Kidney epithelial cell (primary cell): ENCODE data around the gene BAIAP2L1. TPM values are rescaled to one million over a fixed set of nuclear protein-coding genes. Genes with fewer than 3 reads are reported as not detected.

ENCODE experiments used
- DNase-seq: peaks from one replicate; pipeline ENCODE4 v3.0.0-alpha.2; 2010; ENCODE audit warnings: low read depth
- H3K27me3 ChIP-seq: 2 replicates; pipeline ENCODE4 v1.6.0; 2011; ENCODE audit warnings: low read length; ENCODE audit not compliant: control insufficient read depth, insufficient read depth
- H3K36me3 ChIP-seq: 2 replicates; pipeline ENCODE4 v1.5.1; 2011; ENCODE audit warnings: low read length; ENCODE audit not compliant: control insufficient read depth, insufficient read depth
- H3K4me3 ChIP-seq: 2 replicates; pipeline ENCODE4 v1.5.1; 2011; ENCODE audit warnings: low read depth, mild to moderate bottlenecking, control low read depth, low read length
- CTCF ChIP-seq: IDR thresholded peaks from 2 replicates; pipeline ENCODE4 v1.5.1; 2011; ENCODE audit warnings: mild to moderate bottlenecking, moderate library complexity, low read length, control low read depth, inconsistent platforms; ENCODE audit not compliant: insufficient read depth, poor library complexity, severe bottlenecking
- total RNA-seq: library from RNA; depleted of rRNA; stranded (reverse); fragments of >200 nt; gene quantifications from 2 replicates; pipeline ENCODE4 v1.2.3, GENCODE V29; 2015

Gene BAIAP2L1
- total RNA-seq, 1 donor from 2014 or later = 32.5 TPM

- TF ChIP-seq CTCF = no peak
- DNase-seq = no peak
Observed at GRCh38 chr7:98294326-98294725, 106.6 kb downstream of the BAIAP2L1 start.

GRCh38 chr7:98293746-98294145, 107.1 kb downstream of the BAIAP2L1 start:
- Histone ChIP-seq H3K27me3 (no peaks in the 10 kb centered on the region), H3K36me3 (no peaks in the 10 kb centered on the region), H3K4me3 (no peak overlapping the region)
- DNase-seq = no peak
- TF ChIP-seq CTCF = no peak

More at GRCh38 chr7:98294326-98294725, 106.6 kb downstream of the BAIAP2L1 start:
- H3K36me3 ChIP-seq = no peaks in the 10 kb centered on the region
- H3K4me3 ChIP-seq = no peak overlapping the region
- no peaks in the 10 kb centered on the region for H3K27me3 ChIP-seq

- no peaks in the 10 kb centered on the region for H3K27me3 ChIP-seq
- no peak for DNase-seq
- H3K4me3 ChIP-seq = no peak overlapping the region
- no peaks in the 10 kb centered on the region for H3K36me3 ChIP-seq
- no peak for TF ChIP-seq CTCF
Observed at GRCh38 chr7:98293265-98293664, 107.6 kb downstream of the BAIAP2L1 start.

GRCh38 chr7:98291717-98292116, 109.2 kb downstream of the BAIAP2L1 start:
- TF ChIP-seq CTCF = peak; percentile 17
- no peak for DNase-seq
- no peaks in the 10 kb centered on the region for H3K36me3 ChIP-seq

GRCh38 chr7:98289333-98289875, 111.5 kb downstream of the BAIAP2L1 start:
- no peak for DNase-seq
- Histone ChIP-seq H3K36me3 (no peaks in the 10 kb centered on the region), H3K27me3 (no peaks in the 10 kb centered on the region), H3K4me3 (no peak overlapping the region)
- TF ChIP-seq CTCF = no peak

More at GRCh38 chr7:98291717-98292116, 109.2 kb downstream of the BAIAP2L1 start:
- no peaks in the 10 kb centered on the region for H3K27me3 ChIP-seq
- no peak overlapping the region for H3K4me3 ChIP-seq
